GM10266 (cell line): ENCODE measurements around the gene RNF8.

Source experiments
- DNase-seq: peaks from one replicate; pipeline ENCODE4 v3.0.0; 2012; ENCODE audit errors: extremely low spot score
- CTCF ChIP-seq: IDR thresholded peaks from 2 replicates; pipeline ENCODE4 v1.5.1; 2012; ENCODE audit warnings: mild to moderate bottlenecking, low read depth; ENCODE audit not compliant: control insufficient read depth, insufficient read depth; ENCODE audit errors: missing control alignments

RNF8 gene

DNA sequence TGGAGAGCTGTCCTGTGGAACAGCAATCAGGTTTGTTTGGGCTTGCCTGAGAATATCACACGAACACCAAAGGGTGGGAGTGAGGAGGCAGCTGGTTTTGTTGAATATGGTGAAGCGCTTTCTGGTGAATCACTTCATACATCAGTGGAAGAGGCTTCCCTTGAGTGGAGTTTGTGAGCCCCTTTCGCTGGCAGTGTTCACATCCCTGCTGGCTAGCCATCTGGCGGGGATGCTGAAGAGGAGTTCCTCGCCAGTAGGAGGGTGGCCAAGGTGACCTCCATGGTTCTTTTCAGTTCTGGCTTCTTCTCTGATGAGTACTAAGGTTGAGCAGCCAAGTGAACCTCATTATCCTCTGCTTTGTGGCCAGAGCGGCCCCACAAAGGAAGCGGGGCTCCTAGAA is 37.7 kb upstream of the RNF8 start:
- no peak for DNase-seq
- TF ChIP-seq CTCF: no peak

GRCh38 chr6:37317312-37318038 is 36.3 kb upstream of the RNF8 start:
- TF ChIP-seq CTCF: no peak
- peak; percentile 15 for DNase-seq

GRCh38 chr6:37319156-37319555 is 34.6 kb upstream of the RNF8 start:
- TF ChIP-seq CTCF: no peak

DNA sequence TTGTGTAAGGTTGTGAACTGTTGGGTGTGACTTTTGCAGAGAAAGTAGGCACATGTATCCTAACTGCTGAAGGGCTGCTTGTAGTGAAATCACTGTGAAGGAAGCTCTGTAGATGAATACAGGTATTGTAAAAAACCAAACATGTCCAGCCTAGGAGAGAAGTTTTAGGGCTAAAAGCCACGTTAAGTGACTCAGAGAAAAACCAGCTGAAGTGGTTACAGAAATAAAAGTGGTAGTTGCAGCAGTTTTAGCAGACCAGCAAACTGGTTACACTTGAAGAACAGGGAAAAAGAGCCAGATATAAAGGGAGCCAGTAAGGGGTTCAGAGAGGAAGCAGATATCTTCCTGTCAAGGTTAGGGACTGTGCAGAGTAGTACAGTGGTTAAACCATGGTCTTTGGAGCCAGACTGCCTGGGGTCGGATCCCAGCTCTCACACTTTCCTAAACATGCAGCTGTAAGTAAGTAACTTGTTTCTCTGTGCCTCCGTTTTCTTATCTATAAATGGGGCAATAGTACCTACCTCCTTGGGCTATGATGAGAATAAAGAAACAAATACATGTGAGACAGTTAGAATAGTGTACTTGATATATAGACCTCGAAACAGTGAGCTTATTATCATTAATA is 33.8 kb upstream of the RNF8 start:
- TF ChIP-seq CTCF: no peak
- DNase-seq: no peak

More at GRCh38 chr6:37319156-37319555, 34.6 kb upstream of the RNF8 start:
- DNase-seq: no peak

- no peak for TF ChIP-seq CTCF
- no peak for DNase-seq
Measured at GRCh38 chr6:37320646-37321045, 33.1 kb upstream of the RNF8 start.

- TF ChIP-seq CTCF: no peak
- DNase-seq: no peak
Measured at GRCh38 chr6:37321101-37321500, 32.7 kb upstream of the RNF8 start.
